Activated CD4-positive, alpha-beta T cell treated with anti-CD3 and anti-CD28 coated beads, Interleukin-2, Interleukin-4, amounts not matched to agents 100 ng/mL and 50 ng/mL, durations not matched to agents 16 hours and 8 hours (primary cell): Measurements from ENCODE around the gene GOLGA8B.
A peak's percentile ranks its signal among the peaks of the same experiment; 100 is the strongest.
"Not testable (repeated sequence)": the region's sequence is repeated elsewhere in the genome, so short reads cannot be mapped to it uniquely, and the experiment has no call there.

Source experiments
- DNase-seq: peaks from one replicate; pipeline ENCODE4 v3.0.0-alpha.2; 2020; ENCODE audit warnings: low spot score

The GOLGA8B gene

DNA sequence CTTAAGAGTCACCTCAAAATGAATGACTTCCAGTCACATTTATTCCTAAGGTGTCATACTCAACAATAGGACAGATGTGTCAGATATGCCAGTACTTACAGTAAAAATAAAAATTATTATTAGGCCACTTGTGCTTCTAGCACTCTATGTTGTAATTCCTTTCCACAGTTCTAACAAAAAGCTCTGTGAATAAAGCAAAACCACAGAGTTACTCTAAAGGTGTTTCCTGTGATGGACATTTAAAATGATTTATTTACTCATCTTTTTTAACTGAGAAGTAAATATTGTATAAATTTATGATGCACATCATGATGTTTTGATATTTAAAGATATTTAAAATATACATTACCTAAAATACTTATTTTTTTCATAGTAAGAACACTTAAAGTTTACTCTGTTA is 13.9 kb upstream of the GOLGA8B start:
- DNase-seq = no peak

DNA sequence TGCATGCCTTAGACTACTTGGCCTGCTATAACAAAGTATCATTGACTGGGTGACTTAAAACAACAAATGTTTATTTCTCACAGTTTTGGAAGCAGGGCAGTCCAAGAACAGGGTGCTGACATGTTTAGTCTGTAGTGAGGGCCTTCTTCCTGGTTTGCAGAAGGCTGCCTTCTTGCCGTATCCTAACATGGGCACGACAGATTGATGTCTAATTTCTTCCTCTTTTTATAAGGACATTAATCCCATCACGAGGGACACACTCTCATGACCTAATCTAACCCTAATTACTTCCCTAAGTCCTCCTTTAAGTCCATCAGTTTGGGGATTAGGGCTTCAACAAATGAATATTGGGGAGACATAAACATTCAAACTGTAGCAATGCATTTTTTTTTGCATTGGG is 10.9 kb upstream of the GOLGA8B start:
- DNase-seq = no peak

DNA sequence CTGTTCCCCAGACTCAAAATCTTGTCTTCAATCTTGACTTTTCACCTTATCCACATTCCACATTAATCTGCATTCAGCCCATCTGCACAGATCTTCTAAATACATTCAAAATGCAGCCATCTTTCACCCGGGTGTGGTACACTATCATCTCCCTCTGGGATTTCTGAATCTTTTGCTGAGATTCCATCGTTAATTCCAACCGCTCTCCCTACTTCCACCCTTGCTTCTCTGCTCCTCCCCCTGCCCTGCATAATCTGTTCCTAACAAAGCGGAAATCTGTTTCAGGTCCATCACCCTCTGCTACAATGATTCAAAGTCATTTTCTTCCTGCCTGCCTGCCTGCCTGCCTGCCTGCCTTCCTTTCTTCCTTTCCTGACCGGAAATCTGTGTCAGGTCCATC is 7.9 kb upstream of the GOLGA8B start:
- no peak for DNase-seq

DNA sequence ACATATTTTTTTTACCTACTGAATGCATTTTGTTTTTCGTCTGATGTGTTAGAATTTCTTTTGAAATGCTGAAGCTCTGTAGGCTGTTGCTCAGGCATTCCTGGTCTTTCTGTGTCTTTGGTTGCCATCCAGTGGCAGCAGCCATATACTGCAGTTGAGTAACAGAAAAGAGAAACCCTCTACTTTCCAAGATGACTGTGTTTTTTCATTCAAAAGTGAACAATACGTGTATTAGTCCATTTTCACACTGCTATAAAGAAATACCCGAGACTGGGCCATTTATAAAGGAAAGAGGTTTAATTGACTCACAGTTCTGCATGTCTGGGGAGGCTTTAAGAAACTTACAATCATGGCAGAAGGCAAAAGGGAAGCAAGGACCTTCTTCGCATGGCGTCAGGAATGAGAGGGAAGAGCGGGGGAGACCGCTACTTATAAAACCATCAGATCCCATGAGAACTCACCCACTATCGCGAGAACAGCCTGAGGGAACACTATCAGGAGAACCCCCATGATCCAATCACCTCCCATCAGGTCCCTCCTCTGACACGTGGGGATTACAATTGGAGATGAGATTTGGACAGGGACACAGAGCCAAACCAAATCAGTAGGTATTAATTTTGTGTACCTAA is 4.7 kb upstream of the GOLGA8B start:
- peak; percentile 78 for DNase-seq

DNA sequence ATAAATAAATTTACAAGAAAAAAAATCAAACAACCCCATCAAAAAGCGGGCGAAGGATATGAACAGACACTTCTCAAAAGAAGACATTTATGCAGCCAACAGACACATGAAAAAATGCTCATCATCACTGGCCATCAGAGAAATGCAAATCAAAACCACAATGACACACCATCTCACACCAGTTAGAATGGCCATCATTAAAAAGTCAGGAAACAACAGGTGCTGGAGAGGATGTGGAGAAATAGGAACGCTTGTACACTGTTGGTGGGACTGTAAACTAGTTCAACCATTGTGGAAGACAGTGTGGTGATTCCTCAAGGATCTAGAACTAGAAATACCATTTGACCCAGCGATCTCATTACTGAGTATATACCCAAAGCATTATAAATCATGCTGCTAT is 2.5 kb upstream of the GOLGA8B start:
- not testable (repeated sequence) for DNase-seq

DNA sequence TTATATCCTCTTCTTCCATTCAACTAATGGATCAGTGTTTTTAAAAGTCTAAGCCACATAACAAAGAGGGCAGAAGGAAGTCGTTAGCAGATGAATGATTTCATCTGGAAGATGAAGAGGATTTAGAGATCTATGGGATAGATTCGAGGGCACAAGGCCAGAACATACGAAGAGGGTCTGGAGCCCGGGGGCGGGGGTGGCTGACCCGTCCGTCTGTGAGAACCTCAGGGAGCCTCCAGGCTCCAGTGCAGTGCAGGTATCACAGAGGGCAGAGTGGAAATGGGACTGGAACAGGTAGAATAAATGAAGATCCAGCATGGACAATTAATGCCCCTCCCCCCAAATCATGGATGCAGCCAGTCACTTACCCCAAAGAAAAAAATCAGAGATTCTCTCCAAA is 1.5 kb upstream of the GOLGA8B start:
- no peak for DNase-seq

DNA sequence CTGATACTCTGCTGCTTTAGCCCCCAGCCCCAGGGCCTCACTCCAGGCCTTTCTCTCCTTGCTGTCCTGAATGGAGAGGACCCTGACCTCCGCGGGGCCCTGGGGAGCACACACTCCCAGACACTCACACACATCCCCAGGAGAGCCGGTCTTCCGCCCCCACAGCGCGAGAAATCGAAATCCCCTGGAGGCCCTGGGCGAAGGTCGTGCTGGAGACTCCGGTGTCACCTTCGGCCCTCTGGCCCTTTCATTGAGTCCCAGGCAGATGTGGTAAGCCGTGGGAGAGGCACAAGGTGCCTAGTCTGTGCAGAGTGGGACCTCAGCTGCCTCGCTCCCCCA is 848 bp upstream of the GOLGA8B start:
- DNase-seq = no peak

DNA sequence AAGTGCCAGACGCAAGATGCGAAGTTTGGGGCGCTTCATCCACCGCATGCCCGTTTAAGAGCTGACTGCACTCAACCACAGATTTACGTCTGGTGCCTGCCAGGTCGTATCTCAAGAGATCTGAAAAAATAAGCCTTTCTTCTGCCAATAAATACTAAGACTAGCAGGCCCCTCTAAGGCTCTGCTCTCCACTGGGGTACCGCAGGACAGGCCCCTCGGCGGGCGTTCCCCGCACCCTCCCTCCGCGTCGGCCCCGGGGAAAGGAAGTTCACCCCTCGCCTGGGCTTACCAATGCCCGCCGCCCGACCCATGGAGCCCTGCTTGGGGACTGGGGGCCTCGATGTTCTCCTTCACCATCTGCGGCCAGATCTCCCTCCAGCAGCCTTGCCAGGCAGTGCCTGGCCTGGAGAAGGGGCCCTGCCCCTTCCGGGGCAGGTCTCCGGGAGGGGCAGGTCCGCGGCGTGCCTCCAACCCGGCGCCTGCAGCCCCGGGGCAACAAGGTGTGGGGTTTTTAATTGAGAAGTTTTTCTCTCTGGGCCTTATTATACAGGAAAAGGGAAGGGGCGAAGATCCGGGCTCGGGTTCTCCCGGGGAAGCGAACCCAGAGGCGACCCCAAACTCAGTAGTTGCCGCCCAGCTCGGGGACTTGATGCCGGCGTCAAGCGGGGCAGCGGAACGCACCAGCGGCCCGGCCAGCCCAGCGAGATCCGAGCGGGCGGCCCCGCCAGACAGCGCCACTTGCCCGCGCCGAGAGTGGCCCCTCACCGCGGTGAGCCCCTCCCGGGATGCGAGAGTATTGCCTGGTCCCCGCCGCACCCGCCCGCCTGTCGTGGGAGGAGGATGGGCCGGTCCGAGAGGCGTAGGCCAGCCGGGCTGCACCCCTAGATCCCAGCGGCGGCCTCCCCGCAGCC is 735 bp downstream of the GOLGA8B start:
- DNase-seq = peak; percentile 46

DNA sequence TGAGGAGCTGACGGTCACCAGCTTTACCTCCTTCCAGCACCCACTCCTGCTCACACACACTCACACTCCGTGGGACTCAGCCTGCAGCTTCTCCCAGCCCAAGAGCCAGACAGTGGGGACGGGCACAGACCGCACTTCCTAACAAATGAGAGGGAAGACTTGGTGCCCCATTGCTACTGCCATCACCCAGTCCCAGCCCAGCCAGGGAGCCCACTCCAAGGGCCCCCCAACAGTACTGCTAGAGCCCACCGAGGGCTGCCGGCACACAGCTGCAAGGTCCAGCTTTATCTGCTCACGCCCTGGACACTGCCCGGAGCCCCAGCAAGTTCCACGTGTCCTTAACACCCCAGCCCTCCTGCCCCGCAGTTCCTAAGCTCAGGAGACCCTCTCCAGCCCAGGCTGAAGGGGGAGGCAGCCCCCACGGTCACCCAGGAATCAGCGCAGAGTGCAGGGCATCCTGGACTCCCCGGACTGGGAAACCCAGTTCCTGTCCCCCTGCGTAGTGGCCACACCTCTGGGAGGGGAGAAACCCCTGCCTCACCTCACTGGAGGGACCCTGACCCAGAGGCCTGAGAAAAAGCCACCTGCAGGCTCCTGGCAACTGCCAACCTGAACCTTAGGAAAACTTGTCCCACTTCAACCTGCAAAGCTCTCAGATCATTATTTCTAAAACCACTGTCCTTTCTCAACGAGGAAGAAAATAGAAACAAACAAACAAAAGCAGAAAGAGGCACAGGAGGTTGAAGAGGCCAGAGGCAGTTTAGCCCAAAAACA is 1.6 kb downstream of the GOLGA8B start:
- not testable (repeated sequence) for DNase-seq

DNA sequence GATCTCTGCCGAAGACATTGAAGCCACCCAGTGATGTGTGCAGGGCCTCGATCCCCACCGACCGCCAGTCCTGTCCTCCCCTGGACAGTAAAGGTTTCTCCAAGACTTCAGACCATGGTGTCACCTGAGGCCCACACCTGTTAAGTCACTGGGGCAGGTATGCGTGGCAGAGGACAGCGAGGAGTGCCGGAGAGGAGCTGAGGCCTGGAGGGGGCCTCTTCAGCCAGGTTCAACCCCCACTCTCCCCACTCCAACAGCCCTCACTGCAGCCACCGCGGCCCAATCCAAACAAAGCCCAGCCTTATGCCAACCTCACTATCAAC is 2.4 kb downstream of the GOLGA8B start:
- DNase-seq = no peak

DNA sequence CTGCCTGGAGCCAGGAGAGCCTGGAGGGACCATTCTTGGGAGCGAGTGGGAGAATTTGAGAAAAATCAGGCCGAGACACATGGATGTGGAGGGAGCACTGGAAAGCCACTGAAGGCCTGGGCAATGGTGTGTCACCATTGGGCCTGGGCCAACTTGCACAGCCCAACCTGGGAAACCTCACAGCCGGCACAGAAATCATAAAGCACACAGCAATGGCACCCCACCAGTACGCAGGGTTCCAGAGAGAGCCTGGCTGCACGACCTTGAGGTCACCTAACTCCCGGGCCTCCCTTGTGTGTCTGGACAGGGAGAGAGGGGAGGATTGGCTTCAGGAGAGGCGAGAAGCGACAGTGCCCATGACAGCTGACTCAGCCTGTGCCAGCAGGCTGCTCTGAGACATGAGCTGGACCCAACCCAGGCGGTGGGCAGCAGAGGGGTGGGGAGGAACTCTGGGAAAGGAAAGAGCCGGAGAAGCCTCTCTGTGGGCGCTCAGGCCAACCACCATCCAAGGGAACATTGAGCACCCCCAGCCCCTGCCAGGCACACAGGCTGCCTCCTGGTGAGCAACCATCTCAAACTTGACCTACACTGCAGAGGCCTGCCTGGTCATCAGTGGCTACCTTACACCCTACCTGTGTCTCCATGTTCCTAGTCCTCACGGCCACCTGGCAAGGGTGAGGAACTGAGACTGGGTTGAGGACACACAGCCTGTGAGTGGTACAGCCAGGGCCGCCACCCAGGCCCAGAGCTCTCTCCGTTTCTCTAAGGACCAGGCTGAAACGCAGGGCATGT is 3.0 kb downstream of the GOLGA8B start:
- DNase-seq = not testable (repeated sequence)

DNA sequence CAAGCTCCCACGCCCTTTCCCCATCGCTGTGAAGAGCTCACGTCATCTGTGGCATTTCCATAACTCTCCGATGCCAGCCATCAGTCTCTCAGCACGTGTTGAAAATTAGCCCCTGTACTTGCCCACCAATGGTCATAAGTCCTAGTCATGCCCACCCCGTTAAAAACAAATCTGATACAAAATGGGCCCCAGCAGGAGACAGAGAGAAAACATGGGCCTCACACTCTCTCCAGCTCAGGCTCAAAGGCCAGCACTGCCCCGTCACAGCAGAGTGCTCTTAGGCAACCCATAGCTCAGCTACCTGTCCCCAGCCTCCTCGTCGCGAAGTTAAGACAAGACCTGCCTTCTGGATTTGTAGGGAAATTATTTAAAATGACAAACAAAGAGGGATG is 5.2 kb downstream of the GOLGA8B start:
- DNase-seq = no peak

DNA sequence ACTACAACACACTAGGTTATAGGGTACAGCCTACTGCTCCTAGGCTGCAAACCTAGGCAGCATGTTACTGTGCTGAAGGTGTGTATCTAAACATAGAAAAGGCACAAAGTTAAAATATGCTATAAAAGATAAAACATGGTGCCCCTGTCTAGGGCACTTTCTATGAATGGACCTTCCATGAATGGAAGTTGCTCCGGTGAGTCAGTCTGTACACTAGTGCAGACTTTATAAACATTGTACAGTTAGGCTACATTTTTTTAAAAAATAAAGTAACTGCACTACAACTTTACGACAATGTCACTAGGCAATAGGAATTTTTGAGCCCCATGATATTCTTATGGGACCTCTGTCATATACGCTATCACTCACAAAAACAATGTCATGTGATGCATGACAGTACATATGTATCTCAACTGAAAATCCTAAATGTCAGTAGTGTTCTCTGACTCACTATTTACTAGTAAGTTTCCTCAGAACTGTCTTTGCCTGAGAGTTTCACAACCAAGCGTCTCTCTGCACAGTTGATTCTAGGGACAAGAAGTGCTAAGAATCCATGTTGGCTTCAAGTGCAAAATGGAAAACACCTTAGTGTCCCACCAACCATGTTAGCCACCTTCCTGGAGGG is 5.7 kb downstream of the GOLGA8B start:
- DNase-seq = peak; percentile 26

DNA sequence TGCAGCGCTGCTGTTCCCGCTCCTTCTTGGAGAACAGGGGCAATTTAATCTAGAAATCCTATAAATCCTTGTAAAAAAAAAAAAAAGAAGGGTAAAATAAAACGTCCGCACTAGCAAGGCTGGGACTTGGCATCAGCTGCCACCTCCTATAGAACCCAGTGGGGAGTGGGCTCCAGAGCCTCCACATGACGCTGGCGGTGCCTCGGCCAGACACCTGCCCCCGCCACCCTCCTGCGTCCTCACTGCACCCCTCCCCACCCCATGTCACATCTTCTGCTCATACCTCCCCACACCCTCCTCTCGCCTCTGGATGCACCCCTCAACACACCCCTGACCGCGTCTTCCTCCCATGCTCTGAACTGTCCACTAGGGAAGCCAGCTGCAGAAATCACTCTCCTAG is 8.4 kb downstream of the GOLGA8B start:
- DNase-seq = not testable (repeated sequence)

DNA sequence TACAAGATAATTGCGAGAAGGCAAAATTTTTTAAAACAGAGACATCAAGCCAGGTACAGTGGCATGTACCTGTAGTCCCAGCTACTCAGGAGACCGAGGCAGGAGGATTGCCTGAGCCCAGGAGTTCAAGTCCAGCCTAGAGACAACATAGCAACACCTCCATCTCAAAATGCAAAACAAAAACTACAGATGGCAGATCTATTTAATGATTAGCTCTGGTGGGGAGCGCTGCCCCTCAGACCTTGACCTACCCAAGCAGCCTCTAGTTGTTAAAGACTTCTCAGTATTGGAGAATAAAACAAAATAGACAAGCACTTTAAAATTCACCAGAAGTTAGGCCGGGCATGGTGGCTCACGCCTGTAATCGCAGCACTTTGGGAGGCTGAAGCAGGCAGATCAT is 10.5 kb downstream of the GOLGA8B start:
- DNase-seq = not testable (repeated sequence)

DNA sequence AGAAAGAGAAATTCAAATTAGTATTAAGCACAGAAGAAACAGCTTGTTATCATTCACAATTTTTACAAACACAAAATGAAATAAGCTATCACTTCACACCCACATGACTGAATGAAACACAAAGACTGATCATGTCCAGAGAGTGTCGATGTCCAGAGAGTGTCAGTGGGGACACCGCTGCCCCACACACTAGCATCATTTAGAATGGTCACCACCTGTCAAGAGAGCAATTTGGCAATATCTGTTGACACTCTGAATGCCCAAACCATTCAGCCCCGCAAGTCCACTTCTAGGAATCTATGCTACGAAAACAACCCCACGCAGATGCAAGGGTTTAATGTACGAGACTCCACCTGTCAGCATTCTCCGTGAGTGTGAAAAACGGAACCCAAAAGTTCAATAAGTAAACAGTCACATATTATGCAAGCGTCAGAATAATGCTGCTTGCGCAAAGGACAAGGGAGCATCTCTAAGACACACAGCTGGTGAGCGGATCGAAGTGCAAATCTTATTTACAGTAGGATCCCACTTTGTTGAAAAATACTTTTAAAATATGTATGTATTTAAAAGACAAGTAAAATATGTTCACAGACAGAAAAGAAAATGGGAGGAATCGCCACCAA is 11.3 kb downstream of the GOLGA8B start:
- not testable (repeated sequence) for DNase-seq

DNA sequence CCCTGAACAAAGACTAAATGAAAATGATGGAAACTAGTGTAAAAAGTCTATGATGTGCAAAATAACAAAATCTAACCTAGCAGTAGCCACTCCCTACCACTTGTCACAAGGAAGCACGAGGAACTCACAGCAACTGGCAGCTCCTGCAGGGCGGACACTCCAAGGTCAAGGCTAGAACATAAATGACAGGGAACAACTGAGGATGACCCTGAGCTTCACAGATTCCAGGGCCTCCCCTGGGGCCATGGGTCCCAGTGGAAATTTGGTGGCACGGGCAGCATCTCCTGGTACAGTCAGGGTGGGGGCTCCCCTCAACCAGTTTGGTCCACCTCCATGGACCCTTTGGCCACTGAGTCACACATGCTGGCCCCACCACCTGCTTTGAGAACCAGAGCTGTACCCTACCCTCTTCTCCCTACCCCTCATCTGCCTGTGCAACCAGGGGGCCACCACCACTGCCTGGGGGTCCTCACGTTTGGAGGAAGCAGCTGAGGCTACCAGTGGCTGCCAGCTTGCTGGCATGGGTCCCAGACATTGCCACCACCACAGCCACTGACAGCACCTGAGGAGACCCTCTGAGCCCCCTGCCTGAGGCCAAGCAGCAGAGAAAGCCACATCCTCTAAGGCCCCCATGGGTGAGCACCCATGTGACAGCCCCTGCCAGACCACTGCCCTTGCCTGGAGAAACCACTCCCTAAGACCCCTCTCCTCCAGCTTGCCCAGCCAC is 13.6 kb downstream of the GOLGA8B start:
- not testable (repeated sequence) for DNase-seq

DNA sequence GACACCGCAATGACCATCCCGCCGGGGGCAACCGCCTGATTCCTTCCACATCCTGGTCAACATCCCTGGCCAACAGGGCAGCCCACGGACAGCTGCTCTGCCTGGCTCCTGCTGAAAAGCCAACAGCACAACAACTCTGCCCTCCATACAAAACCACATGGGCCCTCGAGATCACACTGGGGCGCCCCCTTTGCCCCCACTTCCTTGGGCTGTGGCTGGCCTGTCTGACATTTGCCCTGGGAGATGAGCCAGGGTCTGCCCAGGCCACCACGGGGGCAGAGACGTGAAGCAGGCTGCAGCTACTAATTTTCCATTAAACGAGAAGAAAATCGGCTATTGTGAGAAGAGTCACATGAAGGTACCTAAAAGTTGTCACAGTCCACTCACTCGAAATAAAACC is 16.3 kb downstream of the GOLGA8B start:
- DNase-seq = not testable (repeated sequence)

DNA sequence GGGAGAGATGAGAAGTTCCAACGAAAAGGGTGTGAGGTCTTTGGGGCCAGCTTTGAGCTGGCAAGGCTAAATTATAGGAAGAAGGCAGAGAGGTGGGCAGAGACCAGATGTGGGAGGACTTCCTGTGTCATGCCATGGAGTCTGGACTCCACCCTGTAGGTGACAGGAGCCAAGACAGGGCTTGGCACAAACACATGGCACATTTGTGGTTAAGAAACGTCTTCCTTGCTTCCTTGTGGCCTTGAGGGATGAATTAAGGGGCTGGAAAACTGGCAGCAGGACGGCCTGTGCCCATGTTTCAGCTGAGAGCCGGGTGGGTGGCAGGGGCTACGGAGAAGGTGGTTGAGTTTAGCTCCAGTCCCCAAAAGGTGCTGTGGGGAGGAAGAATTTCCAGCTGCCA is 18.7 kb downstream of the GOLGA8B start:
- not testable (repeated sequence) for DNase-seq

DNA sequence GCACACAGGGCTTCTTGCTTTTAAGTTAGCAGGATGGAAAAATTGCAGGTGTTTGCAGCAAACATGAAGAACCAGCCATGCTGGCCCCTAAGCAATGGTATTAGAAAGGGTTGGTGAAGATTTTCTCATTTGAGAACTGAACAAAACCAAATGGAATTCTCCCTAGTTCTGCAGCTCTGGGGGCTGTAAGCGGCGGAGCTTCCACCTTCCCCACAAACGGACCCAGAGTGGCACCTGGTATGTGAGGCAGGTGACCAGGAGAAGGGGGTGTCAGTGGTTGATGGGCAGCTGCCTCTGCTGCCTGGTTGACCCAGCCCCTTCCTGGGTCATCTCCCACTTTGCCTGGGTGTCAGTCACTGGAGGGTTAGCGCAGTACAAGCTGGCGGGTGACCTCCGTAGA is 22.6 kb downstream of the GOLGA8B start:
- DNase-seq = not testable (repeated sequence)

DNA sequence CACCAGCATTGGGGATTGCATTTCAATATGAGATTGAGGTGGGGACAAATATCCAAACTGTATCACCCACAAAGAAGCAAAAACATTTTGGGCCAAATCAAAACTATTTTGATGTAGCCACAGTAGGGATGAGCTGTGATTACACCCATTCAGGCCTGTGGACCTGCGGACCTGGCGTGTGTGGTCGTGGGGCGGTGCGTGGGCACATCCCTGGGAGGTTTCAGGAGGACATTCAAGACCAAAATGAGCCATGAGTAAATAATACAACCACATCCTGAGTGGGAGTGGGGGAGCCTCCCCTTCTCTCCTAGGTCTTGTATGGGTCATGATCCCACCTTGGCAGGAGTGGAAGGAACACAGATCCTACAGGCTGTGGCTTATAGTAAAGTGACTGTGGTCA is 23.7 kb downstream of the GOLGA8B start:
- not testable (repeated sequence) for DNase-seq
